ENCODE data around the gene GSN. TPM values are rescaled to one million over a fixed set of nuclear protein-coding genes. Genes with fewer than 3 reads are reported as not detected.

The GSN gene
- total RNA-seq, 1 donor from 2014 or later: 2,053 TPM

DNA sequence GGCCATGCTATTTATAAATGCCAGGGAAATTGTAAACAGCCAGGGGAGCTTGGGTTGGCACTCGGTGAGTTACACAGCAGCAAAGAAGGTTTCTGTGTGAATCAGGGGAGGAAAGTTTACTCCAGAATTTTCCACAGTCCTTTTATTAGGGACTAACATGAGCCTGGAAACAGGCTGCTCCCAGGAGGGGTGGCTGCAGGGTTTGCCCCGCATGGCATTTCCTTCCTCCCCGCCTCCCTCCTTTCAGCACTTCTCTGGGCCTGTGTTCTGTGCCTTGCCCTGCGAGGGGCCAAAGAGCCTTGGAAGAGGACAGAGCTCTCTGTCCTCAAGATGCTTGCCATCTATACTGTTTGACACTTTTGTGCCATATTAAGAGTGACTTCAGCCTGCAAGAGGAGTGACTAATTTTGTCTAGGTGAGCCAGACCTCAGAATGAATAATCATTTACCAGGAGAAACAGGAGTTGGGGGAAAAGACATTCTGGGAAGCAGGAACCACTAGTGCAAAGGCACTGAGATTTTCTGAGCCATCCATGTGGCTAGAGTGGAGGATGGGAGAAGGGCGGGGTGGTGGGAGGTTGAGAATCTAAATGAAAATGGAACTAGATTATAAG, 1.8 kb downstream of the GSN start:
- intact Hi-C loops (cut with DNase I): loop anchor here (2.0 to 5.0 kb wide), 3 partner anchors 48 to 103 kb away; partner anchors contain the start of gene STOM
- peak in 1 of 2 donors; percentile 50 for TF ChIP-seq POLR2AphosphoS5 (IDR thresholded peaks at IDR 0.05; ENCODE audit: insufficient read depth in 1 of 2, low read depth in 1 of 2)
- TF ChIP-seq POLR2A (IDR thresholded peaks at IDR 0.05): no peak
- TF ChIP-seq CTCF (IDR thresholded peaks at IDR 0.05): no peak
- Histone ChIP-seq H3K27ac (peak overlapping the region; percentile 97), H3K36me3 (no peaks in the 10 kb centered on the region), H3K27me3 (no peaks in the 10 kb centered on the region), H3K4me1 (peaks cover 77% of the 10 kb centered on the region), H3K4me3 (peak overlapping the region; percentile 78 to 87), H3K9me3 (no peaks in the 10 kb centered on the region)
- DNase-seq (ENCODE audit: extremely low spot score in 2 of 2): no peak

- no peak for DNase-seq (ENCODE audit: extremely low spot score in 2 of 2)
- intact Hi-C loops (cut with DNase I): no loop called here
- no peaks in the 10 kb centered on the region for H3K27me3 ChIP-seq
- TF ChIP-seq POLR2AphosphoS5 (IDR thresholded peaks at IDR 0.05; ENCODE audit: insufficient read depth in 1 of 2, low read depth in 1 of 2) (peak in 1 of 2 donors; percentile 11), POLR2A (IDR thresholded peaks at IDR 0.05) (no peak)
- H3K9me3 ChIP-seq: no peaks in the 10 kb centered on the region
- H3K4me1 ChIP-seq: peaks cover 90% of the 10 kb centered on the region
- no peaks in the 10 kb centered on the region for H3K36me3 ChIP-seq
- peak overlapping the region; percentile 97 for H3K27ac ChIP-seq
- peak overlapping the region in 1 of 2 donors; percentile 23 for H3K4me3 ChIP-seq
These were observed 3.7 kb downstream of the GSN start for GRCh38 chr9:121271368-121272341.

- peak overlapping the region; percentile 97 for H3K27ac ChIP-seq
- H3K9me3 ChIP-seq: no peaks in the 10 kb centered on the region
- no peak for DNase-seq (ENCODE audit: extremely low spot score in 2 of 2)
- peaks cover 90% of the 10 kb centered on the region for H3K4me1 ChIP-seq
- peak overlapping the region in 1 of 2 donors; percentile 20 for H3K4me3 ChIP-seq
- intact Hi-C loops (cut with DNase I): no loop called here
- no peaks in the 10 kb centered on the region for H3K36me3 ChIP-seq
- no peak for TF ChIP-seq POLR2A (IDR thresholded peaks at IDR 0.05)
- TF ChIP-seq POLR2AphosphoS5 (IDR thresholded peaks at IDR 0.05; ENCODE audit: insufficient read depth in 1 of 2, low read depth in 1 of 2): no peak
- TF ChIP-seq CTCF (IDR thresholded peaks at IDR 0.05): no peak
- no peaks in the 10 kb centered on the region for H3K27me3 ChIP-seq
These were observed 4.5 kb downstream of the GSN start for GRCh38 chr9:121272401-121272948.

DNA sequence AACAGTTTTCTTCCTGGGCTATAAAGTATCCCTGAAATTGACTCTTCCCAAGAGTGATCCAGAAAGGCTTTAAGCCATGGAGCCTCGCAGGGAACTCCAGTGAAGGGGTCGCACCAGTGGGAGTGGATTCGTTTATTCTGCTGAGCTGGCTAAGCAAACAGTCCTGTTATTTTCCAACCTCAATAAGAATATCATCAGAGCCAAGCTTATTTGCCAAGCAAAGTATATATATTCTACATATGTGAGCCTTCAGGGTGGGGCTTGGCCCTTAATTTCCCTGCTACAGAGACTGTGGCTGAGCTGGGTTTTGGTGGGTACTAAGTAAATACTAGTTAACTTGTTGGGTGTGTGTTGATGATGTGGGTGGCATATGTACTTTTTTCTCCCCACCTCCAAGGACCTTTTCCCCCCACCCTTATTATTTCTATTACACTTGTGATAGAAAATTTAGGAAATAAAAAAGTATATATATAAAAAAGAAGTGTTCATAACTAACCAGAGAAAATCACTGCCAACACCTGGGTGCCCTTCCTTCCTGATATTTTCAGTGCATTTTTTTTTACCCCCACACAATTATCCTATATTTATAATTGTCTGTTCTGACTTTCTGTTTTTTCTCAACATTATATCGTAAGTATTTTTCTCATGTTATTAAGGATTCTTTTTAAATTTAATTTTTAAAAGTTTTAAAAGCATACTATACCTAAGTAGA, 5.3 kb downstream of the GSN start:
- Histone ChIP-seq H3K9me3 (no peaks in the 10 kb centered on the region), H3K36me3 (no peaks in the 10 kb centered on the region), H3K4me1 (peaks cover 94% of the 10 kb centered on the region), H3K27me3 (no peaks in the 10 kb centered on the region), H3K4me3 (no peak overlapping the region), H3K27ac (peak overlapping the region; percentile 97)
- intact Hi-C loops (cut with DNase I): no loop called here
- no peak for TF ChIP-seq POLR2A (IDR thresholded peaks at IDR 0.05)
- no peak for TF ChIP-seq POLR2AphosphoS5 (IDR thresholded peaks at IDR 0.05; ENCODE audit: insufficient read depth in 1 of 2, low read depth in 1 of 2)
- no peak for TF ChIP-seq CTCF (IDR thresholded peaks at IDR 0.05)
- DNase-seq (ENCODE audit: extremely low spot score in 2 of 2): no peak

- DNase-seq (ENCODE audit: extremely low spot score in 2 of 2): no peak
These were observed 6.9 kb downstream of the GSN start for GRCh38 chr9:121274851-121275250.

More at GRCh38 chr9:121274851-121275250, 6.9 kb downstream of the GSN start:
- H3K9me3 ChIP-seq: no peaks in the 10 kb centered on the region
- no peaks in the 10 kb centered on the region for H3K27me3 ChIP-seq
- intact Hi-C loops (cut with DNase I): no loop called here
- no peak overlapping the region for H3K4me3 ChIP-seq
- no peaks in the 10 kb centered on the region for H3K36me3 ChIP-seq
- peaks cover 95% of the 10 kb centered on the region for H3K4me1 ChIP-seq
- peak overlapping the region; percentile 97 for H3K27ac ChIP-seq
- no peak for TF ChIP-seq POLR2A (IDR thresholded peaks at IDR 0.05)
- TF ChIP-seq CTCF (IDR thresholded peaks at IDR 0.05): no peak
- no peak for TF ChIP-seq POLR2AphosphoS5 (IDR thresholded peaks at IDR 0.05; ENCODE audit: insufficient read depth in 1 of 2, low read depth in 1 of 2)

Data from vagina (tissue), 2 donors.